Progenitor cell of endocrine pancreas (in vitro differentiated cells): ENCODE data around the gene MR1. TPM values are rescaled to one million over a fixed set of nuclear protein-coding genes. Genes with fewer than 3 reads are reported as not detected.
A peak's percentile ranks its signal among the peaks of the same experiment; 100 is the strongest.

Experiments used
- DNase-seq: peaks from one replicate; pipeline ENCODE4 v3.0.0; 2021; ENCODE audit warnings: low spot score; ENCODE audit not compliant: unreplicated experiment
- H3K27ac Mint-ChIP-seq: 2 replicates; pipeline ENCODE4 v1.8.0; 2021; ENCODE audit warnings: mild to moderate bottlenecking, moderate library complexity, mixed read lengths
- H3K27me3 Mint-ChIP-seq: 2 replicates; pipeline ENCODE4 v1.8.0; 2021; ENCODE audit warnings: mixed read lengths
- H3K36me3 Mint-ChIP-seq: 2 replicates; pipeline ENCODE4 v1.8.0; 2022; ENCODE audit warnings: mixed read lengths; ENCODE audit not compliant: insufficient read depth
- H3K4me1 Mint-ChIP-seq: 2 replicates; pipeline ENCODE4 v1.8.0; 2021; ENCODE audit warnings: low read depth, mixed read lengths
- H3K4me3 Mint-ChIP-seq: 2 replicates; pipeline ENCODE4 v1.8.0; 2021; ENCODE audit warnings: low read depth, mild to moderate bottlenecking, moderate library complexity, mixed read lengths
- H3K9me3 Mint-ChIP-seq: 2 replicates; pipeline ENCODE4 v1.8.0; 2021; ENCODE audit warnings: low read depth, mixed read lengths
- CTCF ChIP-seq: fragments of 200-600 bp; sonication (generic); IDR thresholded peaks from one replicate; pipeline ENCODE4 v1.5.0; 2021; ENCODE audit warnings: antibody characterized with exemption, mild to moderate bottlenecking; ENCODE audit not compliant: unreplicated experiment
- total RNA-seq: library from RNA; stranded (reverse); gene quantifications from 2 replicates; pipeline ENCODE4 v1.2.1, GENCODE V29; 2021

Gene MR1
- total RNA-seq, 1 donor from 2014 or later = 0.57 TPM

- no peak for TF ChIP-seq CTCF
- Mint-ChIP-seq H3K4me1 (peaks cover 27% of the 10 kb centered on the region), H3K36me3 (no peaks in the 10 kb centered on the region), H3K27me3 (peaks cover 69% of the 10 kb centered on the region), H3K4me3 (no peak overlapping the region), H3K27ac (no peak overlapping the region), H3K9me3 (no peaks in the 10 kb centered on the region)
- no peak for DNase-seq
Observed at GRCh38 chr1:181107711-181108110, 73.9 kb downstream of the MR1 start.

GRCh38 chr1:181108304-181108867 lies 74.6 kb downstream of the MR1 start:
- no peak for TF ChIP-seq CTCF
- Mint-ChIP-seq H3K27ac (no peak overlapping the region), H3K9me3 (no peaks in the 10 kb centered on the region), H3K4me3 (peak overlapping the region; percentile 14), H3K36me3 (no peaks in the 10 kb centered on the region), H3K27me3 (peaks cover 64% of the 10 kb centered on the region), H3K4me1 (peaks cover 25% of the 10 kb centered on the region)
- no peak for DNase-seq

GRCh38 chr1:181110013-181110412 lies 76.2 kb downstream of the MR1 start:
- Mint-ChIP-seq H3K9me3 (no peaks in the 10 kb centered on the region), H3K27me3 (peaks cover 66% of the 10 kb centered on the region), H3K4me1 (peaks cover 14% of the 10 kb centered on the region), H3K36me3 (no peaks in the 10 kb centered on the region), H3K27ac (no peak overlapping the region), H3K4me3 (no peak overlapping the region)
- no peak for DNase-seq
- TF ChIP-seq CTCF = no peak

Other genes with a start within 250 kb of the MR1 start
- 2.1 and 2.5 TPM in 2 replicates for gene KIAA1614, start 121.1 kb upstream of the MR1 start, total RNA-seq
- gene STX6, start 11.1 kb upstream of the MR1 start, total RNA-seq = 21.8 and 24.9 TPM in 2 replicates
- gene IER5, start 54.7 kb downstream of the MR1 start, total RNA-seq = 1.7 and 2.3 TPM in 2 replicates